Panc1 (cell line): ENCODE measurements around the gene MACROD2. TPM values are rescaled to one million over a fixed set of nuclear protein-coding genes. Genes with fewer than 3 reads are reported as not detected.

Experiments used
- ATAC-seq: fragments of 200-7000 bp; cut with Tn5 transposase; 2 replicates; pipeline ENCODE4 v1.9.1; 2020; ENCODE audit warnings: mild to moderate bottlenecking, moderate library complexity
- BruUV-seq: library from RNA; stranded (reverse); fragments of 400-500 nt; replicated peaks from 2 replicates; lab custom pipeline; 2021; lab: Mats Ljungman, UMichigan
- CTCF ChIA-PET: fragments of 300-600 bp; sonication (Branson Sonifier 250); formaldehyde crosslinking; loops from one replicate; lab custom pipeline; 2022; ENCODE audit warnings: antibody characterized with exemption; lab: Charles Lee
- POLR2A ChIA-PET: fragments of 300-600 bp; sonication (Branson Sonifier 250); formaldehyde crosslinking; loops from one replicate; lab custom pipeline; 2022; ENCODE audit warnings: antibody characterized with exemption; lab: Charles Lee
- DNase-seq: peaks from one replicate; pipeline ENCODE4 v3.0.0-alpha.2; 2010; ENCODE audit warnings: low read depth, low spot score
- H3K27ac ChIP-seq: 2 replicates; pipeline ENCODE4 v1.5.1; 2011; ENCODE audit warnings: mild to moderate bottlenecking, low read length, inconsistent platforms
- H3K27me3 ChIP-seq: fragments of 200-500 bp; sonication (Bioruptor generic); 2 replicates; pipeline ENCODE4 v1.6.0; 2014; ENCODE audit warnings: low read length, inconsistent platforms; ENCODE audit not compliant: control insufficient read depth, insufficient read depth
- H3K36me3 ChIP-seq: fragments of 200-500 bp; sonication (Bioruptor generic); 2 replicates; pipeline ENCODE4 v1.5.1; 2014; ENCODE audit warnings: inconsistent platforms, mild to moderate bottlenecking, low read length, moderate library complexity; ENCODE audit not compliant: control insufficient read depth, insufficient read depth
- H3K4me1 ChIP-seq: 2 replicates; pipeline ENCODE4 v1.5.1; 2011; ENCODE audit warnings: inconsistent platforms, mild to moderate bottlenecking, low read length, moderate library complexity; ENCODE audit not compliant: control insufficient read depth, insufficient read depth
- H3K4me3 ChIP-seq, 2 experiments: 2 replicates each; pipeline ENCODE4 v1.5.1; 2011 to 2012; ENCODE audit warnings: low read depth in 2 of 2, low read length in 2 of 2, mild to moderate bottlenecking in 2 of 2, inconsistent platforms in 1 of 2, moderate library complexity in 1 of 2
- H3K9me3 ChIP-seq: fragments of 200-500 bp; sonication (Bioruptor generic); 2 replicates; pipeline ENCODE4 v1.5.1; 2014; ENCODE audit warnings: low read depth, mild to moderate bottlenecking, inconsistent platforms, low read length, moderate library complexity; ENCODE audit not compliant: control insufficient read depth, insufficient read depth
- CTCF ChIP-seq: fragments of 450-650 bp; IDR thresholded peaks from 2 replicates; pipeline ENCODE4 v1.5.1; 2017; ENCODE audit warnings: mild to moderate bottlenecking
- POLR2AphosphoS5 ChIP-seq: IDR thresholded peaks from 2 replicates; pipeline ENCODE4 v1.6.1; 2012; ENCODE audit warnings: mild to moderate bottlenecking, low read depth, low read length, moderate library complexity
- REST ChIP-seq, 2 experiments: IDR thresholded peaks; 2 replicates each; pipeline ENCODE4 v1.6.1; 2011 to 2012; ENCODE audit warnings: low read depth in 2 of 2, control low read depth in 1 of 2, low read length in 1 of 2, mild to moderate bottlenecking in 1 of 2, moderate library complexity in 1 of 2; ENCODE audit not compliant: insufficient read depth in 1 of 2
- SIN3A ChIP-seq: IDR thresholded peaks from 2 replicates; pipeline ENCODE4 v1.6.1; 2012; ENCODE audit warnings: low read depth, mild to moderate bottlenecking, low read length, moderate library complexity, borderline replicate concordance; ENCODE audit not compliant: insufficient read depth
- TCF7L2 ChIP-seq: IDR thresholded peaks from 2 replicates; pipeline ENCODE4 v1.6.1; 2011; ENCODE audit warnings: mild to moderate bottlenecking, low read depth, low read length, inconsistent platforms
- in situ Hi-C: cut with HindIII; loops from 2 replicates; pipeline ENCODE4 v1.10.0; 2016; ENCODE audit warnings: low sequenced_read_pairs, low pct_unique_long_range_greater_than_20kb
- intact Hi-C: fragments of 100-400 bp; cut with micrococcal nuclease; formaldehyde crosslinking; loops from one replicate; pipeline ENCODE4 v1.10.0; 2022; ENCODE audit not compliant: unreplicated experiment
- total RNA-seq: library from RNA; stranded (reverse); gene quantifications from one replicate; pipeline ENCODE4 v1.2.1, GENCODE V29; 2021; ENCODE audit not compliant: unreplicated experiment

MACROD2 gene
- total RNA-seq, 1 experiment from 2014 or later = 1.2 TPM

DNA sequence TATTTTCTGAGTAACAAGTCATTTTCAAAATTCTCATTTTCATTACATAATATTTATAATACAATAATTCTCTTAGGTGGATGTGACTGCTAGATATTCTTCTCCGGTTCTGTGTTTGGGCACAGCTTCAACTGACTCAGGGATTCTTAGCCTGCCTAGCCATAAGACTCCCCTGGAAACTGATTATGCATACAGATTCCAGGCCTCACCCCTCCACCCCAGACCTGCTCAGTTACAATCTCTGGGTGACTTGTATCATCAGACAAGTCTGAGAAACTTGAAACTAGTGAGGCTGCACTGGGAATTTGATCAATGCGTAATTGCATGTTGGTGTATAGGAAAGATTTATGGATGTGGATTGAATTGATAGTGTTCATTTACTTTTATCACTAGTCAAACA lies 316.7 kb downstream of the MACROD2 start:
- H3K27me3 ChIP-seq = no peaks in the 10 kb centered on the region
- H3K27ac ChIP-seq = no peak overlapping the region
- H3K36me3 ChIP-seq = no peaks in the 10 kb centered on the region
- POLR2A ChIA-PET = no interaction called here
- ATAC-seq (no peak), DNase-seq (no peak)
- H3K4me1 ChIP-seq = no peaks in the 10 kb centered on the region
- in situ Hi-C loops = no loop called here
- intact Hi-C loops = no loop called here
- CTCF ChIA-PET = no interaction called here
- TF ChIP-seq TCF7L2 = no peak
- TF ChIP-seq SIN3A = no peak
- no peak for TF ChIP-seq CTCF
- no peak for TF ChIP-seq POLR2AphosphoS5
- no peak for TF ChIP-seq REST (IDR thresholded peaks at IDR 0.05; ENCODE audit: insufficient read depth in 1 of 2, low read depth in 2 of 2, low read length in 1 of 2)
- H3K4me3 ChIP-seq = no peak overlapping the region
- H3K9me3 ChIP-seq = no peaks in the 10 kb centered on the region
- BruUV-seq = no TSS peak

- Histone ChIP-seq H3K27ac (no peak overlapping the region), H3K9me3 (no peaks in the 10 kb centered on the region), H3K27me3 (no peaks in the 10 kb centered on the region), H3K4me1 (no peaks in the 10 kb centered on the region), H3K36me3 (no peaks in the 10 kb centered on the region), H3K4me3 (no peak overlapping the region)
- ATAC-seq = no peak
- ChIA-PET POLR2A (no interaction called here), CTCF (no interaction called here)
- TF ChIP-seq TCF7L2 = no peak
- no peak for TF ChIP-seq POLR2AphosphoS5
- no peak for TF ChIP-seq CTCF
- no peak for TF ChIP-seq REST (IDR thresholded peaks at IDR 0.05; ENCODE audit: insufficient read depth in 1 of 2, low read depth in 2 of 2, low read length in 1 of 2)
- TF ChIP-seq SIN3A = no peak
- BruUV-seq = no TSS peak
- intact Hi-C loops (no loop called here), in situ Hi-C loops (no loop called here)
- no peak for DNase-seq
Measured at GRCh38 chr20:14313341-14314020, 318.2 kb downstream of the MACROD2 start.
